ENCODE data around the gene DHRS11. TPM values are rescaled to one million over a fixed set of nuclear protein-coding genes. Genes with fewer than 3 reads are reported as not detected.

The DHRS11 gene
- total and polyA plus RNA-seq, 10 of the 15 experiments (the other 5 are each of a cell fraction or from before 2014, with no cell fraction given), result 3.4 to 23.0 (median 14.5) TPM

DNA sequence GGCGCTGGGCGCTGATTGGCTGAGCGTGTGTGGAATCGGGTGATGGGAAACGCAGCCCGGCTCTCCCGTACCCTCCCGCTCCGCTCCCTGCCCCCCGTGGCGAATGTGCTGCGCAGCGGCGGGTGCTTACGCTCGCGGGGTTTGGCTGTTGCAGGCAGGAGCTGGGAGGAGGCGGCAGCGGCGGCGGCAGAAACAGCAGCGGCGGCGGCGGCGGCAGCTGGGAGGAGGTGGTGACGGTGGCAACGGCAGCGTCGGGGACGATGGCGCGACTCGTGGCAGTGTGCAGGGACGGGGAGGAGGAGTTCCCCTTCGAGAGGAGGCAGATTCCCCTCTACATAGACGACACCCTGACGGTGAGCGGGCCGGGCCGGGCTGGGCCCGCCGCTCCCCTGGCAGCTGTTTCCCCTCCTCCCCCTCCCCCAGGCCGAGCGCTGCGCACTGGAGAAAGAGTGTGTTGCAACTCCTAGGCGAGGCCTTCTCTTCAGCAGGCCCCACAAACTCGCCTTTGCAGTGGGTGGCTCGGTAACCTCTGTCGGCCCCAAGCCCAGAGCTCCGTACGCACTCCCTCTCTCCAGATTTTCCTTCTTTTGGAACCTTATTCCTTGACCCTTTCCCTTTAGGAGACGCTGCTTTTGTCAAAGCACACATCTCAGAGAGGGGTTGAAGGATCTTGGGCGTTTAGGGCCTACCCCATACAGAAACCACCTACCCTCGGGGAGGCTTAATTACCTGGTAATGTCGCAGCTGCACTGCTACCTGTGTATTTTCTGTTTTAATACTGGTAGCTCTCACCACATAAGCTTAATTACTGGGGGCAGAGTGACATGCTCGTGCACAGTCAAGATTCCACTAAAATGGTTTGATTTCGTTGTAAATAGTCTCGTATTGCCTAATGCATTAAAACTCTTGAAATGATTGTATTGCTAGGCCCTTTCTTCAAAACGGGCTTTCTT lies 45.9 kb upstream of the DHRS11 start (continued):
- TF ChIP-seq, protein P1, sequence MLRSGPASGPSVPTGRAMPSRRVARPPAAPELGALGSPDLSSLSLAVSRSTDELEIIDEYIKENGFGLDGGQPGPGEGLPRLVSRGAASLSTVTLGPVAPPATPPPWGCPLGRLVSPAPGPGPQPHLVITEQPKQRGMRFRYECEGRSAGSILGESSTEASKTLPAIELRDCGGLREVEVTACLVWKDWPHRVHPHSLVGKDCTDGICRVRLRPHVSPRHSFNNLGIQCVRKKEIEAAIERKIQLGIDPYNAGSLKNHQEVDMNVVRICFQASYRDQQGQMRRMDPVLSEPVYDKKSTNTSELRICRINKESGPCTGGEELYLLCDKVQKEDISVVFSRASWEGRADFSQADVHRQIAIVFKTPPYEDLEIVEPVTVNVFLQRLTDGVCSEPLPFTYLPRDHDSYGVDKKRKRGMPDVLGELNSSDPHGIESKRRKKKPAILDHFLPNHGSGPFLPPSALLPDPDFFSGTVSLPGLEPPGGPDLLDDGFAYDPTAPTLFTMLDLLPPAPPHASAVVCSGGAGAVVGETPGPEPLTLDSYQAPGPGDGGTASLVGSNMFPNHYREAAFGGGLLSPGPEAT (IDR thresholded peaks at IDR 0.05; ENCODE audit: low read depth), result 0 out of 2 replicates have a peak, but pooled peaks have one; percentile 45
- TF ChIP-seq MEF2A (IDR thresholded peaks at IDR 0.05; ENCODE audit: insufficient read depth, low read depth, low read length) (0 out of 2 replicates have a peak, but pooled peaks have one; percentile 57), TCF3 (IDR thresholded peaks at IDR 0.05; ENCODE audit: borderline replicate concordance, insufficient read depth, low read depth, low read length) (peak; percentile 47; the same call in 1 of the 2 replicates), GATAD2B (conservative IDR thresholded peaks at IDR 0.05; ENCODE audit: low read depth) (0 out of 2 replicates have a peak, but pooled peaks have one; percentile 30), BCL11A (IDR thresholded peaks at IDR 0.05; ENCODE audit: low read depth, low read length) (peak; percentile 36; the same call in 1 of the 2 replicates), ZNF217 (IDR thresholded peaks at IDR 0.05) (no peak), BHLHE40 (IDR thresholded peaks at IDR 0.05; ENCODE audit: borderline replicate concordance in 1 of 2, low read depth in 2 of 2, low read length in 1 of 2) (peak; percentile 53 to 85; a peak in 3 of 4 replicates), CREM (IDR thresholded peaks at IDR 0.05; ENCODE audit: low read depth) (peak; percentile 84), POLR2AphosphoS5 (IDR thresholded peaks at IDR 0.05; ENCODE audit: low read length) (peak; percentile 44; the same call in 1 of the 2 replicates), NBN (IDR thresholded peaks at IDR 0.05) (0 out of 2 replicates have a peak, but pooled peaks have one; percentile 15), NFYB (IDR thresholded peaks at IDR 0.05; ENCODE audit: insufficient read depth, low read depth, low read length) (peak; percentile 84), RUNX3 (IDR thresholded peaks at IDR 0.05; ENCODE audit: low read length) (peak; percentile 66), GABPA (IDR thresholded peaks at IDR 0.05; ENCODE audit: low read depth) (no peak), ZNF207 (IDR thresholded peaks at IDR 0.05; ENCODE audit: borderline replicate concordance) (peak; percentile 82; the same call in 1 of the 2 replicates)
- TF ChIP-seq, protein P2, sequence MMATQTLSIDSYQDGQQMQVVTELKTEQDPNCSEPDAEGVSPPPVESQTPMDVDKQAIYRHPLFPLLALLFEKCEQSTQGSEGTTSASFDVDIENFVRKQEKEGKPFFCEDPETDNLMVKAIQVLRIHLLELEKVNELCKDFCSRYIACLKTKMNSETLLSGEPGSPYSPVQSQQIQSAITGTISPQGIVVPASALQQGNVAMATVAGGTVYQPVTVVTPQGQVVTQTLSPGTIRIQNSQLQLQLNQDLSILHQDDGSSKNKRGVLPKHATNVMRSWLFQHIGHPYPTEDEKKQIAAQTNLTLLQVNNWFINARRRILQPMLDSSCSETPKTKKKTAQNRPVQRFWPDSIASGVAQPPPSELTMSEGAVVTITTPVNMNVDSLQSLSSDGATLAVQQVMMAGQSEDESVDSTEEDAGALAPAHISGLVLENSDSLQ (IDR thresholded peaks at IDR 0.05), result no peak
- TF ChIP-seq, protein P3, sequence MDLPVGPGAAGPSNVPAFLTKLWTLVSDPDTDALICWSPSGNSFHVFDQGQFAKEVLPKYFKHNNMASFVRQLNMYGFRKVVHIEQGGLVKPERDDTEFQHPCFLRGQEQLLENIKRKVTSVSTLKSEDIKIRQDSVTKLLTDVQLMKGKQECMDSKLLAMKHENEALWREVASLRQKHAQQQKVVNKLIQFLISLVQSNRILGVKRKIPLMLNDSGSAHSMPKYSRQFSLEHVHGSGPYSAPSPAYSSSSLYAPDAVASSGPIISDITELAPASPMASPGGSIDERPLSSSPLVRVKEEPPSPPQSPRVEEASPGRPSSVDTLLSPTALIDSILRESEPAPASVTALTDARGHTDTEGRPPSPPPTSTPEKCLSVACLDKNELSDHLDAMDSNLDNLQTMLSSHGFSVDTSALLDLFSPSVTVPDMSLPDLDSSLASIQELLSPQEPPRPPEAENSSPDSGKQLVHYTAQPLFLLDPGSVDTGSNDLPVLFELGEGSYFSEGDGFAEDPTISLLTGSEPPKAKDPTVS (IDR thresholded peaks at IDR 0.05; ENCODE audit: low read depth, low read length), result peak; percentile 67
- TF ChIP-seq, protein P4, sequence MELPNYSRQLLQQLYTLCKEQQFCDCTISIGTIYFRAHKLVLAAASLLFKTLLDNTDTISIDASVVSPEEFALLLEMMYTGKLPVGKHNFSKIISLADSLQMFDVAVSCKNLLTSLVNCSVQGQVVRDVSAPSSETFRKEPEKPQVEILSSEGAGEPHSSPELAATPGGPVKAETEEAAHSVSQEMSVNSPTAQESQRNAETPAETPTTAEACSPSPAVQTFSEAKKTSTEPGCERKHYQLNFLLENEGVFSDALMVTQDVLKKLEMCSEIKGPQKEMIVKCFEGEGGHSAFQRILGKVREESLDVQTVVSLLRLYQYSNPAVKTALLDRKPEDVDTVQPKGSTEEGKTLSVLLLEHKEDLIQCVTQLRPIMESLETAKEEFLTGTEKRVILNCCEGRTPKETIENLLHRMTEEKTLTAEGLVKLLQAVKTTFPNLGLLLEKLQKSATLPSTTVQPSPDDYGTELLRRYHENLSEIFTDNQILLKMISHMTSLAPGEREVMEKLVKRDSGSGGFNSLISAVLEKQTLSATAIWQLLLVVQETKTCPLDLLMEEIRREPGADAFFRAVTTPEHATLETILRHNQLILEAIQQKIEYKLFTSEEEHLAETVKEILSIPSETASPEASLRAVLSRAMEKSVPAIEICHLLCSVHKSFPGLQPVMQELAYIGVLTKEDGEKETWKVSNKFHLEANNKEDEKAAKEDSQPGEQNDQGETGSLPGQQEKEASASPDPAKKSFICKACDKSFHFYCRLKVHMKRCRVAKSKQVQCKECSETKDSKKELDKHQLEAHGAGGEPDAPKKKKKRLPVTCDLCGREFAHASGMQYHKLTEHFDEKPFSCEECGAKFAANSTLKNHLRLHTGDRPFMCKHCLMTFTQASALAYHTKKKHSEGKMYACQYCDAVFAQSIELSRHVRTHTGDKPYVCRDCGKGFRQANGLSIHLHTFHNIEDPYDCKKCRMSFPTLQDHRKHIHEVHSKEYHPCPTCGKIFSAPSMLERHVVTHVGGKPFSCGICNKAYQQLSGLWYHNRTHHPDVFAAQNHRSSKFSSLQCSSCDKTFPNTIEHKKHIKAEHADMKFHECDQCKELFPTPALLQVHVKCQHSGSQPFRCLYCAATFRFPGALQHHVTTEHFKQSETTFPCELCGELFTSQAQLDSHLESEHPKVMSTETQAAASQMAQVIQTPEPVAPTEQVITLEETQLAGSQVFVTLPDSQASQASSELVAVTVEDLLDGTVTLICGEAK (IDR thresholded peaks at IDR 0.05; ENCODE audit: borderline replicate concordance), result 0 out of 2 replicates have a peak, but pooled peaks have one; percentile 32
- TF ChIP-seq, protein P5, sequence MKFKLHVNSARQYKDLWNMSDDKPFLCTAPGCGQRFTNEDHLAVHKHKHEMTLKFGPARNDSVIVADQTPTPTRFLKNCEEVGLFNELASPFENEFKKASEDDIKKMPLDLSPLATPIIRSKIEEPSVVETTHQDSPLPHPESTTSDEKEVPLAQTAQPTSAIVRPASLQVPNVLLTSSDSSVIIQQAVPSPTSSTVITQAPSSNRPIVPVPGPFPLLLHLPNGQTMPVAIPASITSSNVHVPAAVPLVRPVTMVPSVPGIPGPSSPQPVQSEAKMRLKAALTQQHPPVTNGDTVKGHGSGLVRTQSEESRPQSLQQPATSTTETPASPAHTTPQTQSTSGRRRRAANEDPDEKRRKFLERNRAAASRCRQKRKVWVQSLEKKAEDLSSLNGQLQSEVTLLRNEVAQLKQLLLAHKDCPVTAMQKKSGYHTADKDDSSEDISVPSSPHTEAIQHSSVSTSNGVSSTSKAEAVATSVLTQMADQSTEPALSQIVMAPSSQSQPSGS (IDR thresholded peaks at IDR 0.05; ENCODE audit: low read length), result no peak
